Neural progenitor cell (in vitro differentiated cells): ENCODE data around the gene TMEM117. TPM values are rescaled to one million over a fixed set of nuclear protein-coding genes. Genes with fewer than 3 reads are reported as not detected.

ENCODE experiments used
- DNase-seq: peaks from one replicate; pipeline ENCODE4 v3.0.0-alpha.2; 2016; ENCODE audit warnings: low spot score
- H2AFZ ChIP-seq: fragments of 200-600 bp; sonication (generic); replicated peaks from 2 replicates; pipeline ENCODE4 v1.6.1; 2016; ENCODE audit warnings: antibody characterized with exemption
- H3F3A ChIP-seq: fragments of 200-600 bp; sonication (generic); 2 replicates; pipeline ENCODE4 v1.6.1; 2016; ENCODE audit warnings: antibody characterized with exemption, low read depth
- H3K27ac ChIP-seq: fragments of 200-600 bp; sonication (generic); 2 replicates; pipeline ENCODE4 v1.5.1; 2016; ENCODE audit warnings: mild to moderate bottlenecking
- H3K27me3 ChIP-seq: fragments of 200-600 bp; sonication (generic); 2 replicates; pipeline ENCODE4 v1.6.1; 2016; ENCODE audit warnings: mild to moderate bottlenecking, moderate library complexity
- H3K36me3 ChIP-seq: fragments of 200-600 bp; sonication (generic); 2 replicates; pipeline ENCODE4 v1.5.1; 2016
- H3K4me1 ChIP-seq: fragments of 200-600 bp; sonication (generic); 2 replicates; pipeline ENCODE4 v1.6.1; 2016; ENCODE audit warnings: mixed run types
- H3K4me2 ChIP-seq: fragments of 200-600 bp; sonication (generic); 2 replicates; pipeline ENCODE4 v1.6.1; 2016
- H3K4me3 ChIP-seq: fragments of 200-600 bp; sonication (generic); 2 replicates; pipeline ENCODE4 v1.5.1; 2016
- H3K79me2 ChIP-seq: fragments of 200-600 bp; sonication (generic); 2 replicates; pipeline ENCODE4 v1.6.1; 2016; ENCODE audit warnings: low read depth
- H3K9ac ChIP-seq: fragments of 200-600 bp; sonication (generic); 2 replicates; pipeline ENCODE4 v1.6.1; 2016
- H3K9me3 ChIP-seq: fragments of 200-600 bp; sonication (generic); 2 replicates; pipeline ENCODE4 v1.5.1; 2016; ENCODE audit warnings: low read depth
- H4K20me1 ChIP-seq: fragments of 200-600 bp; sonication (generic); 2 replicates; pipeline ENCODE4 v1.6.1; 2016; ENCODE audit warnings: low read depth
- H3K27ac Mint-ChIP-seq: 3 replicates; pipeline ENCODE4 v1.8.0; 2021; ENCODE audit warnings: mixed read lengths
- H3K27me3 Mint-ChIP-seq: 2 replicates; pipeline ENCODE4 v1.8.0; 2022; ENCODE audit warnings: low read depth, mild to moderate bottlenecking, inconsistent platforms, moderate library complexity, mixed read lengths; ENCODE audit not compliant: insufficient read depth
- H3K36me3 Mint-ChIP-seq: 3 replicates; pipeline ENCODE4 v1.8.0; 2021; ENCODE audit warnings: mixed read lengths
- H3K4me1 Mint-ChIP-seq: 3 replicates; pipeline ENCODE4 v1.8.0; 2021; ENCODE audit warnings: mixed read lengths
- H3K4me3 Mint-ChIP-seq: 3 replicates; pipeline ENCODE4 v1.8.0; 2021; ENCODE audit warnings: mild to moderate bottlenecking, moderate library complexity, mixed read lengths
- H3K9me3 Mint-ChIP-seq: 3 replicates; pipeline ENCODE4 v1.8.0; 2020; ENCODE audit warnings: mixed read lengths
- EZH2 ChIP-seq: fragments of 200-600 bp; sonication (generic); IDR thresholded peaks from 2 replicates; pipeline ENCODE4 v1.6.1; 2017; ENCODE audit warnings: antibody characterized with exemption, mild to moderate bottlenecking, moderate library complexity
- EZH2phosphoT487 ChIP-seq: fragments of 200-600 bp; sonication (generic); IDR thresholded peaks from 2 replicates; pipeline ENCODE4 v1.6.1; 2017; ENCODE audit warnings: antibody characterized with exemption
- total RNA-seq: library from RNA; depleted of rRNA; stranded (reverse); fragments of >200 nt; gene quantifications from 2 replicates; pipeline ENCODE4 v1.2.3, GENCODE V29; 2015; ENCODE audit warnings: low replicate concordance
- TF ChIP-seq, protein P1 (sequence below): fragments of 200-600 bp; sonication (generic); IDR thresholded peaks from 2 replicates; pipeline ENCODE4 v1.5.1; 2017; ENCODE audit warnings: antibody characterized with exemption, mild to moderate bottlenecking

The TMEM117 gene
- total RNA-seq, 1 donor from 2014 or later = 1.6 TPM

DNA sequence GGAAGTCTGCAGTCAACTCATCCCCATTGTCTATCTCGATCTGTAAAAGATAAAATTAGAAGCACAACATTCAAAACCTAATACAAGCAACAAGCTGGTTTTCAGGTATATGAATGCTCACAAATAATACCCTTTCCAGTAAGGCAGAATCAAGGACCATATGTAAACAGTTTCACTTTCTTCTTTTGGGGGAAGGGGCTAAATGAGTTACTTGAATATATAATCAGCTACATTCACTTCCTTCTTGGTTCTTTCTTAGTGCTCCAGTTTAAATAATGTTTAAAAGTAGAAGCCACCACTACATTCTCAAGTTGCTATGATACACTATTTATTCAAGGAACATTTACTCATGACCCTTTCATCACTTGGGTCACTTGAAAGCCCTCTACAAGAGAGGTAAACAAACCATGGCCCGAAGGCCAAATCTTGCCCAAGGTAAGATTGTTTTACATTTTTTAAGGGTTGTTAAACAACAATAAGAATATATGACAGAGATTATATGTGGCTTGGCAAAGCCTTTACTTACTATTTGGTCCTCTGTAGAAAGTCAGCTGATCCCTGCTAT is 40.1 kb upstream of the TMEM117 start:
- H3K9ac ChIP-seq = no peak overlapping the region
- no peak overlapping the region for H2AFZ ChIP-seq
- H3K27me3 Mint-ChIP-seq = peaks cover 2% of the 10 kb centered on the region
- H3K36me3 Mint-ChIP-seq = peaks cover 20% of the 10 kb centered on the region
- no peak overlapping the region for H3K27ac Mint-ChIP-seq
- H3K9me3 Mint-ChIP-seq = no peaks in the 10 kb centered on the region
- H3K79me2 ChIP-seq = no peaks in the 10 kb centered on the region
- H3K27ac ChIP-seq = no peak overlapping the region
- H4K20me1 ChIP-seq = no peaks in the 10 kb centered on the region
- H3K9me3 ChIP-seq = no peaks in the 10 kb centered on the region
- H3F3A ChIP-seq = no peaks in the 10 kb centered on the region
- no peak overlapping the region for H3K4me3 ChIP-seq
- H3K27me3 ChIP-seq = no peaks in the 10 kb centered on the region
- TF ChIP-seq EZH2 = no peak
- TF ChIP-seq EZH2phosphoT487 = no peak
- TF ChIP-seq, protein P1, sequence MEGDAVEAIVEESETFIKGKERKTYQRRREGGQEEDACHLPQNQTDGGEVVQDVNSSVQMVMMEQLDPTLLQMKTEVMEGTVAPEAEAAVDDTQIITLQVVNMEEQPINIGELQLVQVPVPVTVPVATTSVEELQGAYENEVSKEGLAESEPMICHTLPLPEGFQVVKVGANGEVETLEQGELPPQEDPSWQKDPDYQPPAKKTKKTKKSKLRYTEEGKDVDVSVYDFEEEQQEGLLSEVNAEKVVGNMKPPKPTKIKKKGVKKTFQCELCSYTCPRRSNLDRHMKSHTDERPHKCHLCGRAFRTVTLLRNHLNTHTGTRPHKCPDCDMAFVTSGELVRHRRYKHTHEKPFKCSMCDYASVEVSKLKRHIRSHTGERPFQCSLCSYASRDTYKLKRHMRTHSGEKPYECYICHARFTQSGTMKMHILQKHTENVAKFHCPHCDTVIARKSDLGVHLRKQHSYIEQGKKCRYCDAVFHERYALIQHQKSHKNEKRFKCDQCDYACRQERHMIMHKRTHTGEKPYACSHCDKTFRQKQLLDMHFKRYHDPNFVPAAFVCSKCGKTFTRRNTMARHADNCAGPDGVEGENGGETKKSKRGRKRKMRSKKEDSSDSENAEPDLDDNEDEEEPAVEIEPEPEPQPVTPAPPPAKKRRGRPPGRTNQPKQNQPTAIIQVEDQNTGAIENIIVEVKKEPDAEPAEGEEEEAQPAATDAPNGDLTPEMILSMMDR = no peak
- no peak for DNase-seq
- H3K4me1 Mint-ChIP-seq = no peaks in the 10 kb centered on the region
- no peak overlapping the region for H3K4me3 Mint-ChIP-seq
- peaks cover 43% of the 10 kb centered on the region for H3K36me3 ChIP-seq
- H3K4me1 ChIP-seq = no peaks in the 10 kb centered on the region
- H3K4me2 ChIP-seq = no peak overlapping the region

DNA sequence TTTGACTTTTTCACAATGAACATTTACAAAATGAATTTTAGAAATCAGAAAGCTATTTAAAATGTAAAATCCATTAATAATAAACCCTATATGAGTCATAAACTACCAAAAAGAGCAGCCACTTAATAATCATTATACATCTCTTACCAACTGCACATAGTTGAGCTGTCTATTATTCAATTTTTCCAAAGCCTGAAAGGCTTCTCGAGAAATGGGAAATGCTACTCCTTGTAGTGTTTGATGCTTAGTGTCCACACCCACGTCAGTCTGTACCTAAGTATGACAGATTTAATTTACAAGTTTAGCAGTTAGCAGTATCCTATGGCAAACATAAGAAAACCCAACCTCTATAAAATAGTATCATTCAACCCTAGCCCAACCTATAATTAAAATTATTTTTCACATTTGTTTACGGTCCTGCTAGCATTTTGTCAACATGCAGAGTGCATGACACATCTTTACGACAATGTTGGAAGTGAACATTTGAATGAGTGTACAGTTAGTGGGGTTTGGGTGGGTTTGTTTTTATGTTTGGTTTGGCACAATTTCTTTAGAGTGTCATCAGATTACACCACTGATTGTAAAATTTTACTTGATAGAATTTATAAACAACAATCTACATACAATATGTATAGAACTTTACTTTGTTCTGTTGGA is 38.2 kb upstream of the TMEM117 start:
- DNase-seq = no peak
- no peak overlapping the region for H3K27ac ChIP-seq
- H3K4me1 Mint-ChIP-seq = no peaks in the 10 kb centered on the region
- H3K4me3 ChIP-seq = no peak overlapping the region
- no peak overlapping the region for H3K9ac ChIP-seq
- no peak overlapping the region for H3K4me2 ChIP-seq
- no peaks in the 10 kb centered on the region for H3K4me1 ChIP-seq
- H3K4me3 Mint-ChIP-seq = no peak overlapping the region
- no peaks in the 10 kb centered on the region for H4K20me1 ChIP-seq
- peaks cover 21% of the 10 kb centered on the region for H3K36me3 Mint-ChIP-seq
- TF ChIP-seq, protein P1 = no peak
- TF ChIP-seq EZH2phosphoT487 (no peak), EZH2 (no peak)
- no peaks in the 10 kb centered on the region for H3K9me3 ChIP-seq
- H3K36me3 ChIP-seq = peaks cover 51% of the 10 kb centered on the region
- H3K27me3 Mint-ChIP-seq = no peaks in the 10 kb centered on the region
- H3K9me3 Mint-ChIP-seq = no peaks in the 10 kb centered on the region
- H3K27ac Mint-ChIP-seq = no peak overlapping the region
- peaks cover 2% of the 10 kb centered on the region for H3K79me2 ChIP-seq
- no peaks in the 10 kb centered on the region for H3F3A ChIP-seq
- no peak overlapping the region for H2AFZ ChIP-seq
- H3K27me3 ChIP-seq = no peaks in the 10 kb centered on the region

DNA sequence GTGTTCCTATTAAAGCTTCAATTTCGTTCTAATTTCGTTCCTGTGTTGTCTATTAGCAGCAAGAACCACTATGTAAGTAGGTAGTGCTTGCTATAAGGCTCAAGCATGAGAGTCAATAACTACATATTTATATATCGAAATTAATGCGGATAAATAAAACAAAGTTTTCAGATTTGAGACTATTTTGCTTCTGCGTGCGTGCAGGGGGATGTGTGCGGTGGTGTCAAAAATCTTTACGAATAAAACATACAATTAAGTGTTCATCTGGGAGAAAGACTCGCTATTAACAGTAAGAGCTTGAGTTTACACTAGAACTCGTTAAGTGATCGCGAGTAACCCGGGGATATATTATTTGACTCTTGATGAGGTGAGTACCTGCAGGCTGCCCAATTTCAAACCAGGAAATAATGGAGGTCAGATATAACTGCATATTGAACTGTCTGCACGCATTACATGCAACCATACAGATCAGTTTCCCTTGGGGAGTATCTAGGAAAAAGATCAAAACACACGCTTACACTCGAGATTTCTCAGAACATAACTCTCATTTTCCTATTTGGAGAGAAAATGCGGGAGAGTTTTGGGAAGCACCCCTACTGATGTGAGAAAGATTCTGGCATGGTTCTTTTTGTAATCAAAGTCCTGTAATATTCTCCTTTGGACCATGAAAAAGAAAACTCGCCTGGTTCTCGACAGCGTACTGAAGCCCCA is 30.6 kb upstream of the TMEM117 start:
- peak; percentile 13 for DNase-seq
- peak overlapping the region; percentile 100 for H3K4me3 Mint-ChIP-seq
- Histone ChIP-seq H3K79me2 (peaks cover 37% of the 10 kb centered on the region), H3K9ac (peak overlapping the region; percentile 94), H3K36me3 (peaks cover 9% of the 10 kb centered on the region), H3K4me1 (peaks cover 10% of the 10 kb centered on the region), H3K27me3 (no peaks in the 10 kb centered on the region), H3K9me3 (no peaks in the 10 kb centered on the region), H3K4me2 (peak overlapping the region; percentile 91), H3K27ac (peak overlapping the region; percentile 98), H3F3A (peaks cover 18% of the 10 kb centered on the region), H2AFZ (peak overlapping the region; percentile 91), H4K20me1 (no peaks in the 10 kb centered on the region), H3K4me3 (peak overlapping the region; percentile 87)
- H3K36me3 Mint-ChIP-seq = peaks cover 8% of the 10 kb centered on the region
- TF ChIP-seq, protein P1 = no peak
- no peak for TF ChIP-seq EZH2phosphoT487
- TF ChIP-seq EZH2 = no peak
- H3K27me3 Mint-ChIP-seq = peaks cover 3% of the 10 kb centered on the region
- H3K27ac Mint-ChIP-seq = peak overlapping the region; percentile 61
- H3K4me1 Mint-ChIP-seq = peaks cover 22% of the 10 kb centered on the region
- no peaks in the 10 kb centered on the region for H3K9me3 Mint-ChIP-seq
